ENCODE measurements around the gene COPS7B.

DNA sequence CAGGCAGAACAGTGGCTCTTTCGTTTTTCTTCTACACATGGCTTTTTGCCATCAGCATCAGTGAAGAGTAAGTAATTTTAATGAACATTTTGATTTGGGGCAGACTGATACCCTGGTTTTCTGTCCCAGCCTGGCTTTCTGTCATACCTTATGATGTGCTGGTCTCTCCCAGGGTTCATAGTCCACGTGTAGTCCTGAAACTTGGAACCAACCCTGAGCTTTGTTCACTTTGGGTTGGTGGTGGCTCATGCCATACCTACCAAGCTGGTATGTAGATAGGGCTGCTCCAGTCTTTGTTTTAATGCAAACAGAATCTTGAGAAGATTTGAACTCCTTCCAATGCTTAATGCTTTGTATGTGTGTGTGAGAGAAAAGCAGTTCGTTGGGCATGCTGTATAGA, 4.9 kb downstream of the COPS7B start:
- TF ChIP-seq GATA2 (IDR thresholded peaks at IDR 0.05; ENCODE audit: low read depth, low read length), result no peak
- no peak for TF ChIP-seq GATA3 (IDR thresholded peaks at IDR 0.05; ENCODE audit: low read depth, low read length)
